ENCODE measurements around the gene KIF21B.
"Not testable (repeated sequence)": the region's sequence is repeated elsewhere in the genome, so short reads cannot be mapped to it uniquely, and the experiment has no call there.

Gene KIF21B

DNA sequence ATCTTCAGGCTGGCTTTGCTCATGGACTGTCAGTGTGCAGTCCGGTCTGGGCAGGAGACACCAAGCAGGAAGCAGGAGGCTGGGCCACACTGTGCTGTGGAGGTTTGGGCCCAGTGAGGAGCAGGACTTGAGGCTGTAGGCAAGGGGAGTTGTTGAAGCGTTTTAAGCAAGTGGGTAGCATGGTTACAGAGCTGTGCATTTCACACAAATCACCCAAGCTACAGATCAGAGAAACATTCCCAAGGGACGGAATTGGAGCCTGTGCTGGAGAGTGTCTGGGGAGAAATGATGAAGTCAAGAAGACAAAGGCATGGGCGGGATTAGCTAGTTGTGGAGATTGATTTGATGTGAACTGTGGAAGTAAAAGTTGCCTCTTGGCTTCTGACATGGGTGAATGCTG lies 60.9 kb downstream of the KIF21B start:
- Histone ChIP-seq H3K27ac (no peak overlapping the region), H3K36me3 (no peaks in the 10 kb centered on the region), H3K27me3 (ENCODE audit: insufficient read depth, low read depth, severe bottlenecking) (no peaks in the 10 kb centered on the region), H3K9me3 (ENCODE audit: severe bottlenecking) (no peaks in the 10 kb centered on the region), H3K4me3 (ENCODE audit: low read depth, low read length) (no peak overlapping the region)
- no peak for DNase-seq
- TF ChIP-seq, protein P1, sequence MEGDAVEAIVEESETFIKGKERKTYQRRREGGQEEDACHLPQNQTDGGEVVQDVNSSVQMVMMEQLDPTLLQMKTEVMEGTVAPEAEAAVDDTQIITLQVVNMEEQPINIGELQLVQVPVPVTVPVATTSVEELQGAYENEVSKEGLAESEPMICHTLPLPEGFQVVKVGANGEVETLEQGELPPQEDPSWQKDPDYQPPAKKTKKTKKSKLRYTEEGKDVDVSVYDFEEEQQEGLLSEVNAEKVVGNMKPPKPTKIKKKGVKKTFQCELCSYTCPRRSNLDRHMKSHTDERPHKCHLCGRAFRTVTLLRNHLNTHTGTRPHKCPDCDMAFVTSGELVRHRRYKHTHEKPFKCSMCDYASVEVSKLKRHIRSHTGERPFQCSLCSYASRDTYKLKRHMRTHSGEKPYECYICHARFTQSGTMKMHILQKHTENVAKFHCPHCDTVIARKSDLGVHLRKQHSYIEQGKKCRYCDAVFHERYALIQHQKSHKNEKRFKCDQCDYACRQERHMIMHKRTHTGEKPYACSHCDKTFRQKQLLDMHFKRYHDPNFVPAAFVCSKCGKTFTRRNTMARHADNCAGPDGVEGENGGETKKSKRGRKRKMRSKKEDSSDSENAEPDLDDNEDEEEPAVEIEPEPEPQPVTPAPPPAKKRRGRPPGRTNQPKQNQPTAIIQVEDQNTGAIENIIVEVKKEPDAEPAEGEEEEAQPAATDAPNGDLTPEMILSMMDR (IDR thresholded peaks at IDR 0.05; ENCODE audit: low read depth, low read length), result no peak

DNA sequence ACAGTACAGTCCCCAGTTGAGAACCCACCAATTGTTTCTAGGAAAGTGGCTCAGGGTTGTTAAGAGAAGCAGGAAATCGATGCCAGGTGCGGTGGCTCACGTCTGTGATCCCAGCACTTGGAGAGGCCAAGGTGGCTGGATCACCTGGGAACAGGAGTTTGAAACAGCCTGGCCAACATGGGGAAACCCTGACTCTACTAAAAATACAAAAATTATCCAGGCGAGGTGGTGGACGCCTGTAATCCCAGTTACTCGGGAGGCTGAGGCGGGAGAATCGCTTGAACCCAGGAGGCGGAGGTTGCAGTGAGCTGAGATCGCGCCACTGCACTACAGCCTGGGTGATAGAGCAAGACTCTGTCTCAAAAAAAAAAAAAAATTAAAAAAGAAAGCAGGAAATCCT lies 61.4 kb downstream of the KIF21B start:
- H3K9me3 ChIP-seq (ENCODE audit: severe bottlenecking); H3K36me3 ChIP-seq; H3K27ac ChIP-seq; DNase-seq; H3K4me3 ChIP-seq (ENCODE audit: low read depth, low read length); H3K27me3 ChIP-seq (ENCODE audit: insufficient read depth, low read depth, severe bottlenecking): not testable (repeated sequence)

DNA sequence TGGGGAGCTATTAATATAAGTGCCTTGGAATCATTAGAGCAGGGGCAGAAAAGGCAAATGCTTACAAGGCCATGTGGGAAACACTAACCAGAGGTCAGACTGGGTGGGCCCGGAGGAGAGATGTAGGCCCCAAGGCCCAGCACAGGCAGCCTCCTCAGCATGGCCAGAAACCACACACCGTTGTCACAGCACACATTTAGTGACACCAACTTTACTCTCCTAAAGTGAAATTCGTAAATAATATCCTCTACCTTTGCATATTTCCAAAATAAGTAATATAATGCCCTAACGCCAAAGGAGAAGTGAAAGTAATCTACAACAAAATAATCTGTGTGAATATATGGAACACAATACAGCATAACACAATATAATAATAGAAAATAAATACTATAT lies 62.6 kb downstream of the KIF21B start:
- TF ChIP-seq, protein P1 (IDR thresholded peaks at IDR 0.05; ENCODE audit: low read depth, low read length), result no peak
- no peak overlapping the region for H3K4me3 ChIP-seq (ENCODE audit: low read depth, low read length)
- DNase-seq, result no peak
- no peaks in the 10 kb centered on the region for H3K36me3 ChIP-seq
- H3K27ac ChIP-seq, result no peak overlapping the region
- H3K9me3 ChIP-seq (ENCODE audit: severe bottlenecking), result no peaks in the 10 kb centered on the region
- H3K27me3 ChIP-seq (ENCODE audit: insufficient read depth, low read depth, severe bottlenecking), result no peaks in the 10 kb centered on the region

DNA sequence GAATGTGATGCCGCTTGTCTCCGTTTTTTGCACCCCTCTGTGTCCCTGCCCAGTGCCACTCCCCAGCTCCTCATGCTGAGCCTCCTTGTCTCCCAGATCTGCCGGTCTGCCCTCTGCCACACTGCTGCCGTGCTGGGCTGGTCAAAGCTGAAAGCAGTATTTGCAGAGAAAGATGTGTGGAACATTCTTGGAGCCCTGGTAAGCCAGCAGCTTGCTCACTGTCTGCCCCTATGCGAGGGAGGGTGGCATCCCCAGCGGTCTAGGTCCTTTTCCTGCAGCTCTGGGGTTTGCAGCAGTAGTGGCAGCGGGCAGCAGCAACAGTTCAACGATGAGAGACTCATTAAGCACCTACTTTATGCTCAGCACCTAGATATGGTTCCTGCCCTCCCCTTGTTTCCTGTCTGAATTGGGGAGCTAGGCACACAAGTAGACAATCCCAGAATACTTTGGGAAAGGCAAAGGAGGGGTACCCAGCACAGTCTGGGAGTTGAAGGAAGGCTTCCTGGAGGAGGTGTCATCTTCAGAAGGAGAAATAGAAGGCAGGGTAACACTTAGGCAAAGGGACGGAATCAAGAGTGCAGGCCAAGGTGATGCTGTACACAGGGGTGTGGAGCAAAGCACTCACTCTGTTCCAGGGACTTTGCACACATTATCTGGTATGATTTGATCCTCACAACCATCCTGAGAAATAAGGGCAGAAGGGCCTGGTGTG lies 63.1 kb downstream of the KIF21B start:
- DNase-seq, result no peak
- no peaks in the 10 kb centered on the region for H3K27me3 ChIP-seq (ENCODE audit: insufficient read depth, low read depth, severe bottlenecking)
- TF ChIP-seq, protein P1 (IDR thresholded peaks at IDR 0.05; ENCODE audit: low read depth, low read length), result no peak

GRCh38 chr1:200959411-200959921 lies 64.0 kb downstream of the KIF21B start:
- TF ChIP-seq, protein P1 (IDR thresholded peaks at IDR 0.05; ENCODE audit: low read depth, low read length), result no peak
- Histone ChIP-seq H3K9me3 (ENCODE audit: severe bottlenecking) (no peaks in the 10 kb centered on the region), H3K27ac (no peak overlapping the region), H3K4me3 (ENCODE audit: low read depth, low read length) (no peak overlapping the region), H3K27me3 (ENCODE audit: insufficient read depth, low read depth, severe bottlenecking) (no peaks in the 10 kb centered on the region), H3K36me3 (no peaks in the 10 kb centered on the region)
- DNase-seq, result no peak

More for the DNA sequence above, 63.1 kb downstream of the KIF21B start:
- Histone ChIP-seq H3K9me3 (ENCODE audit: severe bottlenecking) (no peaks in the 10 kb centered on the region), H3K4me3 (ENCODE audit: low read depth, low read length) (no peak overlapping the region), H3K36me3 (no peaks in the 10 kb centered on the region), H3K27ac (no peak overlapping the region)

DNA sequence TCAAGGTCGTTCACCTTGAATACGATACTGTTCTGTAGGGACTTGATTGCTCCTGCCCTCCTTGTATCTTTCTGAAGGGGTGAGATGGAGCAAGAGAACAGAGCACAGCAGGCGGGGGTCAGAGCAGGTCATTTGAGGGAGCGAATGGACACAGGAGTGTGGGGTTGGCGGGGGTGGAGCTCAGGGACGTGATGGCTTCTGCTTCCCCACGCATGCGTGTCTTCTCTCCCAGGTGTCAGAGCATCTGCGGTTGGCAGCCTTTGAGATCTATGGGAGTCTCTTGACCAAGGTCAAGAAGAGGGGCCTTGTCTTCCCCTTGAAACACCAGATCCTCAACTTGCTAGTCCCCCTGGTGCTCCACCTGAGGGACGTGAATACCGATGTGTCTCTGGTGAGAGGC lies 64.9 kb downstream of the KIF21B start:
- H3K4me3 ChIP-seq (ENCODE audit: low read depth, low read length), result no peak overlapping the region
- TF ChIP-seq, protein P1 (IDR thresholded peaks at IDR 0.05; ENCODE audit: low read depth, low read length), result no peak
- no peak overlapping the region for H3K27ac ChIP-seq
- no peaks in the 10 kb centered on the region for H3K27me3 ChIP-seq (ENCODE audit: insufficient read depth, low read depth, severe bottlenecking)
- no peaks in the 10 kb centered on the region for H3K9me3 ChIP-seq (ENCODE audit: severe bottlenecking)
- DNase-seq, result no peak
- H3K36me3 ChIP-seq, result no peaks in the 10 kb centered on the region
